GM23248 (cell line): ENCODE results near the gene ATP2B2.

Source experiments
- EZH2 ChIP-seq: fragments of 200-600 bp; sonication (generic); IDR thresholded peaks from 2 replicates; pipeline ENCODE4 v1.6.1; 2018; ENCODE audit warnings: antibody characterized with exemption, mild to moderate bottlenecking; ENCODE audit not compliant: insufficient read depth, poor library complexity, severe bottlenecking
- EZH2phosphoT487 ChIP-seq: fragments of 200-600 bp; sonication (generic); IDR thresholded peaks from 2 replicates; pipeline ENCODE4 v1.6.1; 2018; ENCODE audit warnings: antibody characterized with exemption, moderate library complexity, mild to moderate bottlenecking, low read depth; ENCODE audit not compliant: insufficient read depth

DNA sequence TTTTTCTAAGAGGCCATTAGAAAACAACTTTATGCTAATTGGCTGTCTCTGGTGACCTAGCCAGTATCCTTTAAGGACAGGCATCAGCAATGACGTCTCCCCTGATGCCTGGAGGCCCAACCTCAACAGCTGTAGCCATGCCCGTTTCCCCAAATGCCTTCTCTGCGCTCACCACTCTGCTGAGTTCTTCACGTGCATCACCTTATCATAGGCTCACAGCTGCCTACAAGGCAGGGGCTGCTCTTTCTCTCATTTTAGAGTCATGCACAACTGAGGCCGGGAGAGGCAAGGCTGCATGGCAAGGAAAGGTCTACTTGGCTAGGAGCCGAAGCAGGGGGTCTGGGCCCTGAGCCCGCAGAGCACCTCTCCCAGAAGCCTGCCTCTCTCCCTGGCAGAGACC, 140.6 kb downstream of the ATP2B2 start:
- TF ChIP-seq EZH2phosphoT487 (no peak), EZH2 (no peak)
